NB4 (cell line): ENCODE data around the gene SPIN4.

Experiments used
- CTCF ChIP-seq: IDR thresholded peaks from one replicate; pipeline ENCODE4 v1.5.1; 2012; ENCODE audit warnings: low read depth, low read length
- MAX ChIP-seq: IDR thresholded peaks from 2 replicates; pipeline ENCODE4 v1.6.1; 2011; ENCODE audit warnings: low read depth, low read length
- MYC ChIP-seq: IDR thresholded peaks from 2 replicates; pipeline ENCODE4 v1.6.1; 2011; ENCODE audit warnings: low read depth, low read length
- POLR2A ChIP-seq: IDR thresholded peaks from 2 replicates; pipeline ENCODE4 v1.6.1; 2011; ENCODE audit warnings: mild to moderate bottlenecking; ENCODE audit not compliant: insufficient read length; ENCODE audit errors: extremely low read depth

GRCh38 chrX:63354484-63354883, 3.4 kb upstream of the SPIN4 start:
- TF ChIP-seq CTCF (no peak), POLR2A (no peak), MAX (no peak), MYC (no peak)
